PFSK-1 (cell line): Measurements from ENCODE around the gene MAP9.

Experiments
- FOXP2 ChIP-seq: optimal IDR thresholded peaks from 2 replicates; pipeline ENCODE3; 2011; ENCODE audit warnings: borderline replicate concordance, control low read depth, inconsistent platforms; ENCODE audit not compliant: insufficient read depth; ENCODE audit errors: extremely low read length, extremely low read depth
- POLR2AphosphoS5 ChIP-seq: IDR thresholded peaks from 2 replicates; pipeline ENCODE4 v1.6.1; 2012; ENCODE audit warnings: low read depth, mild to moderate bottlenecking, control low read depth, low read length, moderate library complexity
- SIN3A ChIP-seq: IDR thresholded peaks from 2 replicates; pipeline ENCODE4 v1.6.1; 2012; ENCODE audit warnings: mild to moderate bottlenecking, low read length, moderate library complexity, borderline replicate concordance; ENCODE audit not compliant: insufficient read depth
- TAF1 ChIP-seq: IDR thresholded peaks from 2 replicates; pipeline ENCODE4 v1.6.1; 2012; ENCODE audit warnings: low read length, control low read depth, borderline replicate concordance; ENCODE audit not compliant: insufficient read depth
- TF ChIP-seq, protein P1 (sequence below), 2 experiments: IDR thresholded peaks; 2 replicates each; pipeline versions ENCODE4 v1.6.1 to v1.8.0; 2011 to 2012; ENCODE audit warnings: low read depth in 2 of 2, low read length in 2 of 2, control low read depth in 1 of 2, inconsistent platforms in 1 of 2, mild to moderate bottlenecking in 1 of 2, moderate library complexity in 1 of 2; ENCODE audit not compliant: insufficient read depth in 1 of 2

Gene MAP9

DNA sequence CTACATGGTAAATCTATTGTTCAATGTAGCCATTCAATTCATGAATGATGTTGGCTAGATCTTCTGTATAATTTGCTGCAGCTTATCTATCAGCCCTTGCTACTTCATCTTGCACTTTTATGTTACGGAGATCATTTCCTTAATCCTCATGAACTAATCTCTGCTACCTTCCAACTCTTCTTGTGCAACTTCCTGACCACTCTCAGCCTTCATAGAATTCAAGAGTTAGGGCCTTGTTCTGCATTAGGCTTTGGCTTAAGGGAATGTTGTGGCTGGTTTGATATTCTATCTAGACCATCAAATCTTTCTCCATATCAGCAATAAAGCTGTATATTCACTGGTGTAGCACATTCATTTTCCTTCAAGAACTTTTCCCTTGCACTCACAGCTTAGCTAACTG lies 36.7 kb upstream of the MAP9 start:
- TF ChIP-seq POLR2AphosphoS5 (no peak), TAF1 (no peak), FOXP2 (no peak), SIN3A (no peak)
- TF ChIP-seq, protein P1, sequence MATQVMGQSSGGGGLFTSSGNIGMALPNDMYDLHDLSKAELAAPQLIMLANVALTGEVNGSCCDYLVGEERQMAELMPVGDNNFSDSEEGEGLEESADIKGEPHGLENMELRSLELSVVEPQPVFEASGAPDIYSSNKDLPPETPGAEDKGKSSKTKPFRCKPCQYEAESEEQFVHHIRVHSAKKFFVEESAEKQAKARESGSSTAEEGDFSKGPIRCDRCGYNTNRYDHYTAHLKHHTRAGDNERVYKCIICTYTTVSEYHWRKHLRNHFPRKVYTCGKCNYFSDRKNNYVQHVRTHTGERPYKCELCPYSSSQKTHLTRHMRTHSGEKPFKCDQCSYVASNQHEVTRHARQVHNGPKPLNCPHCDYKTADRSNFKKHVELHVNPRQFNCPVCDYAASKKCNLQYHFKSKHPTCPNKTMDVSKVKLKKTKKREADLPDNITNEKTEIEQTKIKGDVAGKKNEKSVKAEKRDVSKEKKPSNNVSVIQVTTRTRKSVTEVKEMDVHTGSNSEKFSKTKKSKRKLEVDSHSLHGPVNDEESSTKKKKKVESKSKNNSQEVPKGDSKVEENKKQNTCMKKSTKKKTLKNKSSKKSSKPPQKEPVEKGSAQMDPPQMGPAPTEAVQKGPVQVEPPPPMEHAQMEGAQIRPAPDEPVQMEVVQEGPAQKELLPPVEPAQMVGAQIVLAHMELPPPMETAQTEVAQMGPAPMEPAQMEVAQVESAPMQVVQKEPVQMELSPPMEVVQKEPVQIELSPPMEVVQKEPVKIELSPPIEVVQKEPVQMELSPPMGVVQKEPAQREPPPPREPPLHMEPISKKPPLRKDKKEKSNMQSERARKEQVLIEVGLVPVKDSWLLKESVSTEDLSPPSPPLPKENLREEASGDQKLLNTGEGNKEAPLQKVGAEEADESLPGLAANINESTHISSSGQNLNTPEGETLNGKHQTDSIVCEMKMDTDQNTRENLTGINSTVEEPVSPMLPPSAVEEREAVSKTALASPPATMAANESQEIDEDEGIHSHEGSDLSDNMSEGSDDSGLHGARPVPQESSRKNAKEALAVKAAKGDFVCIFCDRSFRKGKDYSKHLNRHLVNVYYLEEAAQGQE (IDR thresholded peaks at IDR 0.05; ENCODE audit: insufficient read depth in 1 of 2, low read depth in 2 of 2, low read length in 2 of 2): no peak

DNA sequence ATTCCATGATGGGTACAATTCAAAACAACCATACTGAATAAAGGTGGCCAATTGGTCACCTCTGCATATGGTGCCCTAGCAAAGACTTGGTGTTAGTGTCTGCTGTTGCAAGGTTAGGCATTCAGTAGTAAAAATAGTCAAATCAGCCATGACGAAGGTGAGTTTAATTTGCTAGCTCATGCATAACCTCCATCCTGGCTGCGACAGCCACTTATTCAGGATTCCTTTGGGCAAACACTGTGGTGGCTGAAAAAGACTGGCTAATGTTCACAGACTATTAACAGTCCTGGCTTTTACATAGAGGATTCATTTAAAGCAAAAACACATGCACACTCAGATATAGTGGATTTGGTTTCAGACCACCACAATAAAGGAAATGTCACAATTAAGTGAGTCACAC lies 34.8 kb upstream of the MAP9 start:
- TF ChIP-seq, protein P1 (IDR thresholded peaks at IDR 0.05; ENCODE audit: insufficient read depth in 1 of 2, low read depth in 2 of 2, low read length in 2 of 2): no peak
- no peak for TF ChIP-seq FOXP2
- TF ChIP-seq SIN3A: no peak
- TF ChIP-seq TAF1: no peak
- TF ChIP-seq POLR2AphosphoS5: no peak

DNA sequence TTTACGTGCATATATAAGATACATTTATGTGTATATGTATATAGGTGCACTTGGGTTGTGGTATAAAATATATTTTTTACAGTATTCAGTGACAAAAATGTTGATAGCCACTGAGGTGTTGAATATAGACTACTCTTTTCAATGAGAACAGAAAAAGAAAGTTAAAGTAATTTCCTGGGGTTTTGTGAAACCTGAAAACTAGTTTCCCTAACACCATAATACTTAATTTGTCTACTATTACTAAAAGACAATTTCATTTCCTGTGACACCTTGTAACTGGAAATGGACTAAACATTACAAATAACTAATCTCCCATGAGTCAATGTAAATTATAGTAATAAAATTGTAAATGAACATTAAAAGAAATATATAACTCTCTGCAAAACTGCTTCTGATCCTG lies 32.0 kb upstream of the MAP9 start:
- TF ChIP-seq SIN3A (no peak), TAF1 (no peak)
- TF ChIP-seq, protein P1 (IDR thresholded peaks at IDR 0.05; ENCODE audit: insufficient read depth in 1 of 2, low read depth in 2 of 2, low read length in 2 of 2): no peak

DNA sequence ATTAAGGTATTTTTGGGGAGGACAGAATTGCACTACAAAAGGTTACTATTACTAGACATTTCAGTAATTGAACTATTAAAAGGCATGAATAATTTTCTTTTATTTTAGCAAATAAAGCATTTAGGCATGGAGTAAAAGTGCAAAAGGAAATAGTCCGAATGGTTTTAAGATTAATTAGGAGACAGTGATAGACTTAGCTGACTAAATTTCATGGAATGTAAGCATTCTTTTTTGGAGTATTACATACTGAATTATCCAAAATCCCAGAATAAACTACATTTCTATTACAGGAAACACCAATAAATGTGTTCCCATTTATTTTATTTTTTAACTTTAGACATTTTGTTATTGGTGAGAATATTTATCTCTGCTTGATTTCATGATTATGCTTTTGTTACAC lies 30.7 kb upstream of the MAP9 start:
- TF ChIP-seq TAF1 (no peak), FOXP2 (no peak), POLR2AphosphoS5 (no peak), SIN3A (no peak)
- TF ChIP-seq, protein P1 (IDR thresholded peaks at IDR 0.05; ENCODE audit: insufficient read depth in 1 of 2, low read depth in 2 of 2, low read length in 2 of 2): no peak

DNA sequence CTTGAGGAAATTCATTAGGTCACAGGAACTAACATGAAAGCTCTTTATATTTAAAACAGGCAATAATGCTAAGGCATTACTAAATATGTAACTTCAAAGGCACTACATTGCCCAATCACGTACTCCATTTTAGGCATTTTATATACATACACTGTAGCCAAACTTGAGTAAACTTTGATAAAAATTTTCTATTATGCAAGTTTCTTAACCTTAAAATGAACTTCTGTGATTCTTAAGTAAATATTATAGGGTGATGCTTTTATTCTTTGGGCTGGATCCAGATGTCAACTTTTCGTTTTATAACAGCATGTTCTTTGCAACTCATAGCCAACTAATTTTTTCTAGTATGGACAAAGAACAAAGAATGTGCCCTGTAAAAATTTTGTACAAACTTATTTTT lies 28.3 kb upstream of the MAP9 start:
- TF ChIP-seq, protein P1 (IDR thresholded peaks at IDR 0.05; ENCODE audit: insufficient read depth in 1 of 2, low read depth in 2 of 2, low read length in 2 of 2): no peak
- TF ChIP-seq POLR2AphosphoS5 (no peak), TAF1 (no peak), FOXP2 (no peak), SIN3A (no peak)
